Spleen (tissue), 11 donors: ENCODE data around the gene KSR2. TPM values are rescaled to one million over a fixed set of nuclear protein-coding genes. Genes with fewer than 3 reads are reported as not detected.

Source experiments
- DNase-seq: peaks from one replicate; pipeline ENCODE4 v3.0.0-alpha.2; 2020
- H3K27ac ChIP-seq, 8 donors: fragments of 200-600 bp; sonication (generic) in 7 of 8; 1 replicate in 4 of 8; 2 replicates in 4 of 8; pipeline versions ENCODE4 v1.5.0 to v1.8.0; 2016 to 2021; ENCODE audit warnings: inconsistent platforms in 4 of 8, mild to moderate bottlenecking in 4 of 8, moderate library complexity in 1 of 8
- H3K27me3 ChIP-seq, 7 donors: fragments of 200-600 bp; sonication (generic) in 6 of 7; replicated peaks in 1 of 7; 1 replicate in 4 of 7; 2 replicates in 3 of 7; pipeline versions ENCODE4 v1.5.0 to v1.8.0; 2016 to 2021; ENCODE audit warnings: inconsistent platforms in 3 of 7, mild to moderate bottlenecking in 1 of 7
- H3K36me3 ChIP-seq, 6 donors: fragments of 200-600 bp; sonication (generic) in 5 of 6; 1 replicate in 4 of 6; 2 replicates in 2 of 6; pipeline versions ENCODE4 v1.5.0 to v1.8.0; 2016 to 2021; ENCODE audit warnings: inconsistent platforms in 2 of 6
- H3K4me1 ChIP-seq, 6 donors: fragments of 200-600 bp; sonication (generic) in 5 of 6; 1 replicate in 3 of 6; 2 replicates in 3 of 6; pipeline versions ENCODE4 v1.5.0 to v1.8.0; 2016 to 2021; ENCODE audit warnings: inconsistent platforms in 3 of 6
- H3K4me3 ChIP-seq, 8 donors: fragments of 200-600 bp; sonication (generic) in 7 of 8; 1 replicate in 4 of 8; 2 replicates in 4 of 8; pipeline versions ENCODE4 v1.5.0 to v1.8.0; 2016 to 2021; ENCODE audit warnings: inconsistent platforms in 4 of 8, mild to moderate bottlenecking in 4 of 8, moderate library complexity in 2 of 8
- H3K9me3 ChIP-seq, 8 donors: fragments of 200-600 bp; sonication (generic) in 7 of 8; 1 replicate in 4 of 8; 2 replicates in 4 of 8; pipeline versions ENCODE4 v1.5.0 to v1.8.0; 2016 to 2021; ENCODE audit warnings: inconsistent platforms in 4 of 8
- CTCF ChIP-seq, 11 experiments: fragments of 200-600 bp in 7 of 11; fragments of 450-650 bp in 4 of 11; sonication (generic) in 4 of 11; IDR thresholded peaks in 8 of 11; conservative IDR thresholded peaks in 3 of 11; 1 replicate in 7 of 11; 2 replicates in 4 of 11; pipeline versions ENCODE4 v1.4.0 to v1.8.0; 2016 to 2021; ENCODE audit warnings: antibody characterized with exemption in 11 of 11, inconsistent platforms in 4 of 11, mild to moderate bottlenecking in 1 of 11
- POLR2A ChIP-seq, 3 donors: fragments of 450-650 bp; IDR thresholded peaks; one replicate each; pipeline ENCODE4 v1.5.1; 2017; ENCODE audit warnings: antibody characterized with exemption in 3 of 3, mild to moderate bottlenecking in 1 of 3
- POLR2AphosphoS5 ChIP-seq, 3 donors: sonication (generic); formaldehyde crosslinking; IDR thresholded peaks; one replicate each; pipeline ENCODE4 v1.5.1; 2017; ENCODE audit warnings: antibody characterized with exemption in 3 of 3
- WGBS, 5 donors: extraction: QIAGEN DNeasy Blood & Tissue Kit in 3 of 5; methylation state at CpG; one replicate each; pipeline versions ENCODE4 v1.1.5 to v1.1.7; 2013 to 2018; 5-methylcytosine and 5-hydroxymethylcytosine counted together
- intact Hi-C: fragments of 100-400 bp; cut with DNase I; formaldehyde crosslinking; loops from one replicate; pipeline ENCODE4 v1.15.0; 2023; ENCODE audit warnings: low total_unique reads
- polyA plus RNA-seq, 3 donors: library from polyadenylated mRNA; stranded (reverse); fragments of 200-250 nt; gene quantifications; one replicate each; pipeline ENCODE4 v1.2.1, GENCODE V29; 2013
- total RNA-seq, 7 donors: library from RNA; depleted of rRNA in 3 of 7; stranded (reverse); fragments of >200 nt in 3 of 7; fragmentation: NEBNext Ultra II Directional in 4 of 7; extraction: Animal tissue kit (Norgen Biotek cat#: 25700) in 4 of 7; gene quantifications; one replicate each; pipeline versions ENCODE4 v1.1.0 to v1.2.1, GENCODE V29; 2016 to 2021
- donor health status: healthy with polysubstance abuse.
- donor health status: DM: no; HTN: no; CAD: no; lungs with moderate emphysema.
- donor health status: DM: no; HTN: no; CAD: no.
- donor health status: Bipolar disorder and iron deficiency.
- donor health status: healthy.
- donor health status: DM: no; HTN: no; CAD: no.
- donor health status: DM: yes; HTN: yes; CAD: no.

Gene KSR2
- total and polyA plus RNA-seq, 10 donors: under 0.01 to 0.09 (median 0.02) TPM; not detected in 4

- no peaks in the 10 kb centered on the region for H3K36me3 ChIP-seq
- no peak overlapping the region for H3K4me3 ChIP-seq
- intact Hi-C loops: no loop called here
- peaks cover 0 to 7% (median 0%) of the 10 kb centered on the region in 8 donors for H3K9me3 ChIP-seq
- no peak for DNase-seq
- no peak for TF ChIP-seq POLR2A (IDR thresholded peaks at IDR 0.05)
- no peak for TF ChIP-seq CTCF (IDR thresholded peaks at IDR 0.05 in 8 of 11, conservative IDR thresholded peaks at IDR 0.05 in 3 of 11)
- TF ChIP-seq POLR2AphosphoS5 (IDR thresholded peaks at IDR 0.05): no peak
- H3K27ac ChIP-seq: no peak overlapping the region
- no peaks in the 10 kb centered on the region for H3K4me1 ChIP-seq
- peaks cover 0 to 6% (median 0%) of the 10 kb centered on the region in 7 donors for H3K27me3 ChIP-seq
- WGBS, 5 donors: 42 to 78% (median 69%) methylated on average over 4 of the region's 4 CpGs
Observed at GRCh38 chr12:117718559-117718958, 250.2 kb downstream of the KSR2 start.

GRCh38 chr12:117718141-117718540, 250.6 kb downstream of the KSR2 start:
- H3K4me1 ChIP-seq: no peaks in the 10 kb centered on the region
- no peak for DNase-seq
- TF ChIP-seq POLR2AphosphoS5 (IDR thresholded peaks at IDR 0.05) (no peak), POLR2A (IDR thresholded peaks at IDR 0.05) (no peak), CTCF (IDR thresholded peaks at IDR 0.05 in 8 of 11, conservative IDR thresholded peaks at IDR 0.05 in 3 of 11) (no peak)
- H3K27ac ChIP-seq: no peak overlapping the region
- intact Hi-C loops: no loop called here
- WGBS, 5 donors: 79 to 97% (median 88%) methylated on average over 1 of the region's 1 CpG
- H3K27me3 ChIP-seq: peaks cover 0 to 6% (median 0%) of the 10 kb centered on the region in 7 donors
- no peak overlapping the region for H3K4me3 ChIP-seq
- peaks cover 0 to 7% (median 0%) of the 10 kb centered on the region in 8 donors for H3K9me3 ChIP-seq
- H3K36me3 ChIP-seq: no peaks in the 10 kb centered on the region

- Histone ChIP-seq H3K27ac (no peak overlapping the region), H3K27me3 (peaks cover 0 to 10% (median 0%) of the 10 kb centered on the region in 7 donors), H3K4me1 (no peaks in the 10 kb centered on the region), H3K4me3 (no peak overlapping the region), H3K9me3 (peaks cover 0 to 7% (median 0%) of the 10 kb centered on the region in 8 donors), H3K36me3 (no peaks in the 10 kb centered on the region)
- no peak for DNase-seq
- TF ChIP-seq POLR2AphosphoS5 (IDR thresholded peaks at IDR 0.05): no peak
- no peak for TF ChIP-seq CTCF (IDR thresholded peaks at IDR 0.05 in 8 of 11, conservative IDR thresholded peaks at IDR 0.05 in 3 of 11)
- TF ChIP-seq POLR2A (IDR thresholded peaks at IDR 0.05): no peak
- 50 to 63% (median 59%) methylated on average over 4 of the region's 4 CpGs for WGBS, 5 donors
- intact Hi-C loops: no loop called here
Observed at GRCh38 chr12:117714203-117714602, 254.6 kb downstream of the KSR2 start.

- H3K36me3 ChIP-seq: no peaks in the 10 kb centered on the region
- TF ChIP-seq CTCF (IDR thresholded peaks at IDR 0.05 in 8 of 11, conservative IDR thresholded peaks at IDR 0.05 in 3 of 11) (no peak), POLR2A (IDR thresholded peaks at IDR 0.05) (no peak), POLR2AphosphoS5 (IDR thresholded peaks at IDR 0.05) (no peak)
- no peaks in the 10 kb centered on the region for H3K9me3 ChIP-seq
- peaks cover 0 to 10% (median 0%) of the 10 kb centered on the region in 7 donors for H3K27me3 ChIP-seq
- DNase-seq: no peak
- H3K27ac ChIP-seq: no peak overlapping the region
- no peaks in the 10 kb centered on the region for H3K4me1 ChIP-seq
- no peak overlapping the region for H3K4me3 ChIP-seq
- WGBS, 5 donors: 80 to 92% (median 89%) methylated on average over 9 of the region's 9 CpGs
- intact Hi-C loops: no loop called here
Observed at GRCh38 chr12:117710121-117710520, 258.7 kb downstream of the KSR2 start.
